Dermis blood vessel endothelial cell (primary cell): Measurements from ENCODE around the gene ATOH1. TPM values are rescaled to one million over a fixed set of nuclear protein-coding genes. Genes with fewer than 3 reads are reported as not detected.

Experiments
- DNase-seq: peaks from one replicate; pipeline ENCODE4 v3.0.0; 2010
- total RNA-seq: library from RNA; depleted of rRNA; stranded (reverse); fragments of >200 nt; gene quantifications from 2 replicates; pipeline ENCODE4 v1.2.3, GENCODE V29; 2014

Gene ATOH1
- total RNA-seq, 1 donor from 2014 or later = not detected

DNA sequence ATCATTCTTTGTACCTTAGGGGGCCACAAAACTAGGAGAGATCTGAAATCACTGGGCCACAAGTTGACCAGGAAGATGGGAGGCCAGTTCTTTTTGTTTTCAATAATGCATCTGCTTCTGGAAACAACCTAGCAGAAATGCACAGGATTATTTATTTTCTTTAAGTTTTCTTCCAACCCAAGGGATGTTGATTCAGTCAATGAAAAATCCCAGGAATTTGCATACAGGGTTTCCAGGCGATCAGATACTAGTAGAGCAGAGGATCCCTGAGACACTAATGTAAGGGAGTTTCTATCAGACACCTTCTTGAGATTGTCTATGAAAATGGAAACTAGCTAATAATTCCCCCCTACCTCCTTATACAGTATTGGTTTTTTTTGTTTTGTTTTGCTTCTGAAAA, 7.4 kb downstream of the ATOH1 start:
- no peak for DNase-seq

DNA sequence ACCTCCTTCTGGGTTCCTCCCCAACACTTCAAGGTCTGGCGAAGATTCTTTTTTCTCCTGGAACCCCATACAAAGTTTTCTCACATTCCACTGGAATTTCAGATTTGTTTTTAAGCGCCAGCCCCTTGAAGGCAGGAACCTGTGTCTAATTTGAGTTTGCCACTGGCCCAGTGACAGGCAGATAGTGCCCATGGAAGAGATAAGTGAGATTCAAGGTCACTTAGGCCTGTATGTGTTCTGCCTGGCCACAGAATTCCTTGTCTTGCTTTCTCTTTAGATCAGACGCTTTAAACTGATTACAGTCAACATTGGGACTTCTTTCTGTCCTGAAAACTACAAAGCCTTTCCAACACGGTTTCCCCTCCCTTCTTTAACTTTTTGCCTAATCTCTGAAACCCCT, 11.2 kb downstream of the ATOH1 start:
- DNase-seq = no peak

GRCh38 chr4:93841803-93842345, 13.3 kb downstream of the ATOH1 start:
- DNase-seq = no peak

GRCh38 chr4:93842601-93843252, 14.2 kb downstream of the ATOH1 start:
- DNase-seq = no peak

DNA sequence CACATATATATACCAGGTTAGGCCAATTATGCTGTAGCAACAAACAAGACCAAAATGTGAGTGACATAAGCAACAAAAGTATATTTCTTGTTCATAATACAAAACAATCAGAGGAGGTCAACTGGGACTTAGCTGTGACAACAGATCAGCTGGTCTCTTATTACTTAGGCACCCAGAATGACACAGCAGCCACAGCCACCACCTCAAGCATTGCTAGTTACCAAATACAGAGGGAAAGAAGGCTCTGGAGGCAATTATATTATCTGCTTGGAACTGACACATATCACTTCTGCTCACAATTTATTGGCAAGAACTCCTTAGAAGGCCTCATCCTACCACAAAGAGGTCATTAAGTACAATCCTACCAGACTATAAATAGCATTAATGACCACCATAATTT, 15.2 kb downstream of the ATOH1 start:
- no peak for DNase-seq

- no peak for DNase-seq
Observed at GRCh38 chr4:93852680-93853079, 24.1 kb downstream of the ATOH1 start.

- DNase-seq = no peak
Observed at GRCh38 chr4:93855926-93856325, 27.4 kb downstream of the ATOH1 start.

GRCh38 chr4:93865650-93866049, 37.1 kb downstream of the ATOH1 start:
- no peak for DNase-seq

GRCh38 chr4:93867416-93868001, 39.0 kb downstream of the ATOH1 start:
- DNase-seq = no peak

GRCh38 chr4:93870876-93871458, 42.4 kb downstream of the ATOH1 start:
- no peak for DNase-seq

GRCh38 chr4:93876754-93877153, 48.2 kb downstream of the ATOH1 start:
- DNase-seq = no peak

- no peak for DNase-seq
Observed at GRCh38 chr4:93878566-93878965, 50.0 kb downstream of the ATOH1 start.

- DNase-seq = no peak
Observed at GRCh38 chr4:93879919-93880318, 51.4 kb downstream of the ATOH1 start.
